KOPT-K1 (cell line): ENCODE data around the gene LRRK1.

Experiments used
- H3K27ac ChIP-seq: fragments of 200-600 bp; sonication (generic); 2 replicates; pipeline ENCODE4 v1.5.1; 2016; ENCODE audit warnings: antibody characterized with exemption, mild to moderate bottlenecking, low read depth, low read length; ENCODE audit not compliant: poor library complexity, severe bottlenecking
- H3K36me3 ChIP-seq: fragments of 200-600 bp; sonication (generic); 2 replicates; pipeline ENCODE4 v1.5.1; 2017; ENCODE audit warnings: antibody characterized with exemption, mild to moderate bottlenecking, low read length, moderate library complexity; ENCODE audit not compliant: insufficient read depth
- H3K9me3 ChIP-seq: fragments of 200-600 bp; sonication (generic); 2 replicates; pipeline ENCODE4 v1.5.1; 2017; ENCODE audit warnings: antibody characterized with exemption, low read length, mild to moderate bottlenecking; ENCODE audit not compliant: insufficient read depth, poor library complexity, severe bottlenecking

The LRRK1 gene

GRCh38 chr15:100951965-100952364 is 32.8 kb downstream of the LRRK1 start:
- no peaks in the 10 kb centered on the region for H3K9me3 ChIP-seq
- no peaks in the 10 kb centered on the region for H3K36me3 ChIP-seq
- no peak overlapping the region for H3K27ac ChIP-seq

- no peaks in the 10 kb centered on the region for H3K9me3 ChIP-seq
- no peak overlapping the region for H3K27ac ChIP-seq
- no peaks in the 10 kb centered on the region for H3K36me3 ChIP-seq
Measured at GRCh38 chr15:100952566-100952965, 33.4 kb downstream of the LRRK1 start.

DNA sequence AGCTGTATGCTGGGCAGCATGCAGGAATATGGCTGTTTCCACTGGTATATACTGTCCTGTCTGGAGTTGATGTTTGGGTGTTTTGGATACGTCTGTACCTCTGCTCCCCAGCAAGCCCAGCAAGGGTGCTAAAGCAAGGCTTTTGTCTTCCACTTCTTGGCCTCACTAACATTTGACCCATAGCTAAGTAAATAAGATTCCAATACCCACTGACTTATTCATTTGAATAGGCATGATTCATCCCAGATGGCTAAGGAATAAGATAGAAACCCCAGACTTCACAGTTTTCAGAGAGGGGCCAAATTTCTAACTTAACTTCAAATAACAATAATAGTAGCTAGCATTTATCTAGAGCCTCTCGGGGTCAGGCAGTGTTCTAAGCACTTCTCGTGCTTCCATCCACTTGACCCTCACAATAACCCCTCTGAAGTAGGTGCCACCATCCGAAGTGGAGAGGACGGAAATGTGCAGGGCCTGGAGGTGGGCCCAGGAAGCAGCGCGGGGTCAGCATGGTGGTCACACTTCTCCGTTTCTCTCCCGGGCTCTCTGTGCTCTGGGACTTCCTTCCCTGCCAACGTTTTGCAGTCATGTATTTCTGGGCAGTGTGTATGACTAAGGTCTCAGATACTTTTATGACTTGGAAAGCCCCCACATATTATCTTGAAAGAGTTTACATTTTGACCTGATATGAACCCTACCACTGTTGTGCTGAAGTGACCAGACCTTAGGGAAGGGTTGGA is 39.3 kb downstream of the LRRK1 start:
- H3K9me3 ChIP-seq: no peaks in the 10 kb centered on the region
- H3K27ac ChIP-seq: no peak overlapping the region
- H3K36me3 ChIP-seq: no peaks in the 10 kb centered on the region

DNA sequence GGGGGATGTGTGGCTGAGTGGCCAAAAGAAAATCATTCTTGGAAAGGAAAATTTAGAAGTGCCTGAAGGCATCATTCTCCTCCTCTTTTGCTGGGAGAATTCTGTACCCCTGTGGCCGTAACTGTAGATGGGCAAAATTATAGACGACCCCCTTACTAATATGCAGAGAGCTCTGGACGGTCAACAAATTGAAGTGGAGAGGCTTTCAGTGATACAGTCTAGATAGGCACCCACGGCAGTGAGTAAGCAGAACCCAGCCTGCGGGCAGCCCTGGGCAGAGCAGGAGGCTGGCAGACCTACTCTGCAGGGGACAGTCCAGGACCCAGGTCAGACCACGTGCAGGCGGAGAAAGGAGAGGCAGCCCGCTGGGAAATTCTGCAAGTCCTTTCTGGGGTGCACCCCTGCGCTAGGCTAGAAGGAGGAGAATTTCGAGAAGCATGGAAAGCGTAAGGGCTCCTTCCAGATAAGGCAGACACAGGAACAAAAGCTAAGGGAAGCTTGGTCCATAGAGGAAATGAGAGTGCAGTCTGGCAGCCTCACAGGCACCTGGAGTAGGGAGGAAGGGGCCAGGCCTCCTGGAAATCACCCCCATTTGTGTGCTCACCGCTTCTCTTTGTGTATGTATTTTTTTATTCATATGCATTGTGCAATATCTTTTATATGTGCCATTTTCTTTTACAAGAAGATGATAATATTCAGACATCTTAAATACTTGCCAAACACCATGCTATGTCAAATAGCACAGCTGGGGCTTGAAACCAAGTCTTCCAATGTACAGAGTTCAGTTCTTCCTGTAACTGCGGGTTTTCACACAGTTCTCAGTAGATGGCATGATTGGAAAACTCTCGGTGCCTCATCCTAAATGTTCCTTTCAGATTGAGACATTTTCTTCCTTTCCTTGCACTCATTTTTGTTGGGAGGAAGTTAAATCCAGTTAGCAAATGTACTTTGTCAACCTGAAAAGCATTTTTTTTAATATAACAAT is 40.2 kb downstream of the LRRK1 start:
- H3K9me3 ChIP-seq: no peaks in the 10 kb centered on the region
- no peak overlapping the region for H3K27ac ChIP-seq
- no peaks in the 10 kb centered on the region for H3K36me3 ChIP-seq

DNA sequence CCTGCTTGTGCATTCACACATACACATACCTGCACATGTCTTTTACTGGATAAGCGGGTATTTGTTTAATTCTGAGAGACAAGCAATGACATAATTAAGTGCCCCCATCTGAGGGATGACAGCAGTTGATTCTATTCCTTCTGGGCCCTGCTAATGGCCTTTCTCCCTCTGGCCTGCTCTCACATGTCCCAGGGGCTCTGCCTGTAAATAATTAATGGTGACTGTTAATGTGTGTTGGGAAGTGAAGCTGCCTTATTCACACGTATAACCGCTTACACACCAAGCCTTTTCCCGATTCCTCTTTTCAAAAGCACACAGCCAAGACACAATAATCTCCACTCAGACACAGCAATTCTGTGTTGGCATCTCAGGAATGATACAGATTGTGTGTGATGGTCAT is 47.8 kb downstream of the LRRK1 start:
- no peaks in the 10 kb centered on the region for H3K9me3 ChIP-seq
- no peak overlapping the region for H3K27ac ChIP-seq
- no peaks in the 10 kb centered on the region for H3K36me3 ChIP-seq

GRCh38 chr15:100968050-100968966 is 49.2 kb downstream of the LRRK1 start:
- Histone ChIP-seq H3K36me3 (no peaks in the 10 kb centered on the region), H3K27ac (no peak overlapping the region), H3K9me3 (no peaks in the 10 kb centered on the region)

- Histone ChIP-seq H3K9me3 (no peaks in the 10 kb centered on the region), H3K27ac (no peak overlapping the region), H3K36me3 (no peaks in the 10 kb centered on the region)
Measured at GRCh38 chr15:100972975-100973350, 53.8 kb downstream of the LRRK1 start.

- H3K27ac ChIP-seq: no peak overlapping the region
- H3K36me3 ChIP-seq: no peaks in the 10 kb centered on the region
- no peaks in the 10 kb centered on the region for H3K9me3 ChIP-seq
Measured at GRCh38 chr15:100973351-100974111, 54.4 kb downstream of the LRRK1 start.

DNA sequence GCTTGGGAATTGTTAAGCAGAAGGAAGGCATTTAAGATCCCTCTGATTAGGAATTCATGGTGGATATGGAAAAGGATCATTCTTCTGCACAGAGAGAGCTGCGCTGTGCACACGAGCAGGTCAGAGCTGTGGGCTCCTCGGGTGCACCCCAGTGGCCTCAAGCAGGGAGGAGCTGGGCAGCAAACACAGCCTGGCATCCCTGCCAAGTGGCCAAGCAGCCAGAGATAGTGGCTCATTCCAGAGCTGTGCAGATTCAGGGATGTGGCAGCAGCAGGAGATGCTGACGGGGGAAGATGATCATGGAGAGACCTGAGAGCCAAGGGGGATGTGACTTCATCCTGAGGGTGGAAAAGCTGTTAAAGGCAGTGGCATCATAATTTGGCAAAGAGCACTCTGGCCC is 55.9 kb downstream of the LRRK1 start:
- no peaks in the 10 kb centered on the region for H3K36me3 ChIP-seq
- H3K27ac ChIP-seq: no peak overlapping the region

DNA sequence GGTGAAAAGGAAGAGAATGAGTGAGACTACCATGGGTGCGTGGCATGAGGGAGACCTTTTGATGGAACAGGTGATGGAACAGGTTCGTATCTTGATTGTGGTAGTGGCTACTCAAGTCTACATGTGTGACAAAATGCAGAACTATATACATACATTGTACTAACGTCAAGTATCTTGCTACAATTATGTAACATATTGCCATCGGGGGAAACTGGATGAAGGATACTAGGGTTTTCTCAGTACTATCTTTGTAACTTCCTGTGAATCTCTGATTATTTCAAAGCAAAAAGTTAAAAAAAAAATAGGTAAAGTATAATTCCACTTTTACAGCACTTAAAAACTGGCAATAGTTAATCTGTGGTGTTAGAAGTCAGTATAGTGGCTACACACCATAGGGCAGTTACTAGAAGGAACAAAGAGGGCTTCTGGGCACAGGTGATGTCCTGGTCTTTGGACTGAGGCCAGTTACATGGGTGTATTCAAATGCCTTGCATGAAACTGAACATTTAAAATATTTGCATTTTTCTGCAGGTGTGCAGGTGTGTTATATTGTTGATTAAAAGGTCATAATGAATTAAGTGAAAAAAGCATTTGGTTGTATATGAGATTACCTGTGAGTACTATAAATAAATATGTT is 61.4 kb downstream of the LRRK1 start:
- Histone ChIP-seq H3K27ac (no peak overlapping the region), H3K36me3 (no peaks in the 10 kb centered on the region), H3K9me3 (peaks cover 7% of the 10 kb centered on the region)

More for the DNA sequence above, 55.9 kb downstream of the LRRK1 start:
- H3K9me3 ChIP-seq: no peaks in the 10 kb centered on the region

GRCh38 chr15:100981086-100981485 is 61.9 kb downstream of the LRRK1 start:
- no peak overlapping the region for H3K27ac ChIP-seq
- no peaks in the 10 kb centered on the region for H3K36me3 ChIP-seq
- peaks cover 7% of the 10 kb centered on the region for H3K9me3 ChIP-seq

DNA sequence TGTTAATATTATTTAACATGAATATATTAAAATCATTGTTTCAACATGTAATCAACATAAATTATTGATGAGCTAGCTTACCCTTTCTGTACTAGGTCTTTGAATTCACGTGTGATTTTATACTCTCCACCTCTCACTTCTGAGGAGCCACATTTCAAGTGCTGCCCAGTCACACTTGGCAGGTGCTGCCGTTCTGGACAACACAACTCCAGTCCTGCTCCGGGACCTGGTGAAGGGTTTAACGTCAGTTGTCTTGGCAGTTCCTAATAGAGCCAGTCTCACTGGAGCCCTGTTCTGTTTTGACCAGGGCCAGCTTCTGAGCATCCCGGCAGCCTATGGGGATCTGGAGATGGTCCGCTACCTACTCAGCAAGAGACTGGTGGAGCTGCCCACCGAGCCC is 64.1 kb downstream of the LRRK1 start:
- Histone ChIP-seq H3K9me3 (peaks cover 7% of the 10 kb centered on the region), H3K27ac (no peak overlapping the region), H3K36me3 (no peaks in the 10 kb centered on the region)

DNA sequence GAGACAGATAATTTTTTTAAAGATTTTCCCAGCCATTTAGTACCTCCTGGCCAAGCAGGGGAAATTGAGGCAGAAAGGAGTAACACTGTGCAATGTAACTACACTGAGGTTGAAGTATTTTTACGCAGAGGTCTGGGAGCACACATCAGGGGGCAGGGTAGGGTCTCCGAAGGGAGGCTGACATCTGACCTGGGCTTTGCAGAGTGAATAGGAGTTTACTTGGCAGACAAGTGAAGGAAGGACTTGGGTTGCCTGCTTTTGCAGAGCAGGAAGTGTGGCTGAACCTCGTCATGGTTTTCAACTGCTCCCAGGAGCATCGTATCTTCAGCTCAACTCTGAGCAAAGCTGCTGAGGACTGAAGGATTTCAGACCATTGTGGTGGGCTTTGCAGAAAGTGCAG is 66.2 kb downstream of the LRRK1 start:
- H3K9me3 ChIP-seq: peaks cover 4% of the 10 kb centered on the region
- no peaks in the 10 kb centered on the region for H3K36me3 ChIP-seq
- no peak overlapping the region for H3K27ac ChIP-seq
